ENCODE results near the gene HAAO. TPM values are rescaled to one million over a fixed set of nuclear protein-coding genes. Genes with fewer than 3 reads are reported as not detected.

Gene HAAO
- total RNA-seq, 1 experiment from 2014 or later, result 6.6 TPM

GRCh38 chr2:42804891-42805290 is 12.5 kb upstream of the HAAO start:
- Histone ChIP-seq H2BK15ac (ENCODE audit: low read depth, low read length) (no peak overlapping the region), H3K4ac (ENCODE audit: low read depth, low read length) (no peak overlapping the region), H3K4me2 (ENCODE audit: insufficient read depth, insufficient read length, low read length) (no peak overlapping the region), H2BK12ac (ENCODE audit: insufficient read length, low read depth, low read length) (no peak overlapping the region), H3K23ac (ENCODE audit: insufficient read length, low read depth, low read length) (no peak overlapping the region), H4K20me1 (ENCODE audit: control insufficient read depth, insufficient read depth, insufficient read length) (no peaks in the 10 kb centered on the region), H4K8ac (replicated peaks; ENCODE audit: insufficient read length, low read depth, low read length) (no peak overlapping the region), H3K79me1 (ENCODE audit: insufficient read depth, low read depth, low read length, poor library complexity, severe bottlenecking) (no peaks in the 10 kb centered on the region), H3K27ac (ENCODE audit: insufficient read length, low read depth, low read length) (no peak overlapping the region), H3K23me2 (ENCODE audit: insufficient read length, low read depth, low read length, poor library complexity, severe bottlenecking) (no peaks in the 10 kb centered on the region), H2BK5ac (ENCODE audit: insufficient read length, low read length) (no peak overlapping the region), H3K14ac (ENCODE audit: insufficient read depth, low read length) (no peak overlapping the region), H3K56ac (ENCODE audit: insufficient read length, low read depth, low read length) (no peak overlapping the region), H3K4me1 (ENCODE audit: insufficient read depth, low read length) (no peaks in the 10 kb centered on the region), H2BK120ac (ENCODE audit: low read depth, low read length, poor library complexity, severe bottlenecking) (no peak overlapping the region), H3K79me2 (ENCODE audit: insufficient read depth, low read length) (no peaks in the 10 kb centered on the region), H2AFZ (ENCODE audit: low read length) (no peak overlapping the region), H2AK5ac (ENCODE audit: insufficient read length, low read length) (no peak overlapping the region), H3K9ac (ENCODE audit: extremely low read depth, insufficient read length, low read length) (no peak overlapping the region), H2BK20ac (ENCODE audit: low read depth, low read length, poor library complexity, severe bottlenecking) (no peak overlapping the region), H4K91ac (ENCODE audit: insufficient read length, low read depth, low read length) (no peak overlapping the region), H3K9me3 (ENCODE audit: control insufficient read depth, low read depth, low read length) (no peaks in the 10 kb centered on the region), H3K27me3 (ENCODE audit: insufficient read depth, low read length) (0 out of 2 replicates have a peak, but pooled peaks cover 2% of the 10 kb centered on the region), H4K5ac (ENCODE audit: insufficient read length, low read depth, low read length) (no peak overlapping the region), H3T11ph (ENCODE audit: low read length) (no peak overlapping the region), H3K18ac (ENCODE audit: insufficient read length, low read depth, low read length) (no peak overlapping the region)
- Mint-ChIP-seq H3K4me3 (no peak overlapping the region), H3K9me3 (no peaks in the 10 kb centered on the region), H3K27ac (no peak overlapping the region), H3K4me1 (peaks cover 16 to 18% of the 10 kb centered on the region in 2 experiments), H3K27me3 (ENCODE audit: low read depth) (peaks cover 16% of the 10 kb centered on the region), H3K36me3 (ENCODE audit: insufficient read depth in 1 of 3, low read depth in 3 of 3) (no peaks in the 10 kb centered on the region; a peak in 1 of 7 replicates)
- DNase-seq, result no peak
- TF ChIP-seq, protein P1, sequence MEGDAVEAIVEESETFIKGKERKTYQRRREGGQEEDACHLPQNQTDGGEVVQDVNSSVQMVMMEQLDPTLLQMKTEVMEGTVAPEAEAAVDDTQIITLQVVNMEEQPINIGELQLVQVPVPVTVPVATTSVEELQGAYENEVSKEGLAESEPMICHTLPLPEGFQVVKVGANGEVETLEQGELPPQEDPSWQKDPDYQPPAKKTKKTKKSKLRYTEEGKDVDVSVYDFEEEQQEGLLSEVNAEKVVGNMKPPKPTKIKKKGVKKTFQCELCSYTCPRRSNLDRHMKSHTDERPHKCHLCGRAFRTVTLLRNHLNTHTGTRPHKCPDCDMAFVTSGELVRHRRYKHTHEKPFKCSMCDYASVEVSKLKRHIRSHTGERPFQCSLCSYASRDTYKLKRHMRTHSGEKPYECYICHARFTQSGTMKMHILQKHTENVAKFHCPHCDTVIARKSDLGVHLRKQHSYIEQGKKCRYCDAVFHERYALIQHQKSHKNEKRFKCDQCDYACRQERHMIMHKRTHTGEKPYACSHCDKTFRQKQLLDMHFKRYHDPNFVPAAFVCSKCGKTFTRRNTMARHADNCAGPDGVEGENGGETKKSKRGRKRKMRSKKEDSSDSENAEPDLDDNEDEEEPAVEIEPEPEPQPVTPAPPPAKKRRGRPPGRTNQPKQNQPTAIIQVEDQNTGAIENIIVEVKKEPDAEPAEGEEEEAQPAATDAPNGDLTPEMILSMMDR (conservative IDR thresholded peaks at IDR 0.05), result no peak
- no CpG with 5 or more reads among the region's 5 CpGs for WGBS (ENCODE audit: extremely low coverage, insufficient read length, low lambda C conversion rate)

Data from H9 (cell line).